Spleen (tissue), 7 donors: ENCODE data around the gene EHD4.

ENCODE experiments used
- CTCF ChIP-seq, 11 experiments: fragments of 200-600 bp in 7 of 11; fragments of 450-650 bp in 4 of 11; sonication (generic) in 4 of 11; IDR thresholded peaks in 8 of 11; conservative IDR thresholded peaks in 3 of 11; 1 replicate in 7 of 11; 2 replicates in 4 of 11; pipeline versions ENCODE4 v1.4.0 to v1.8.0; 2016 to 2021; ENCODE audit warnings: antibody characterized with exemption in 11 of 11, inconsistent platforms in 4 of 11, mild to moderate bottlenecking in 1 of 11
- POLR2AphosphoS5 ChIP-seq, 3 donors: sonication (generic); formaldehyde crosslinking; IDR thresholded peaks; one replicate each; pipeline ENCODE4 v1.5.1; 2017; ENCODE audit warnings: antibody characterized with exemption in 3 of 3
- donor health status: DM: no; HTN: no; CAD: no; lungs with moderate emphysema.
- donor health status: DM: no; HTN: no; CAD: no.
- donor health status: DM: no; HTN: no; CAD: no.

GRCh38 chr15:41994772-41995475 lies 22.6 kb upstream of the EHD4 start:
- TF ChIP-seq POLR2AphosphoS5 (IDR thresholded peaks at IDR 0.05): no peak
- no peak for TF ChIP-seq CTCF (IDR thresholded peaks at IDR 0.05 in 8 of 11, conservative IDR thresholded peaks at IDR 0.05 in 3 of 11)
